Stimulated activated CD4-positive, alpha-beta T cell treated with anti-CD3 and anti-CD28 coated beads, Interleukin-15, amount 100 ng/mL, for 24 hours (primary cell): ENCODE results near the gene ADGRF3.
"Not testable (repeated sequence)": the region's sequence is repeated elsewhere in the genome, so short reads cannot be mapped to it uniquely, and the experiment has no call there.

Experiments used
- DNase-seq: peaks from one replicate; pipeline ENCODE4 v3.0.0-alpha.2; 2020

The ADGRF3 gene

GRCh38 chr2:26346454-26347053, at the start of gene ADGRF3:
Gene ADGRF3 (minus strand): TSS chr2:26346789. CDS start chr2:26346234, 555 bp downstream.
- DNase-seq, result peak; percentile 75

DNA sequence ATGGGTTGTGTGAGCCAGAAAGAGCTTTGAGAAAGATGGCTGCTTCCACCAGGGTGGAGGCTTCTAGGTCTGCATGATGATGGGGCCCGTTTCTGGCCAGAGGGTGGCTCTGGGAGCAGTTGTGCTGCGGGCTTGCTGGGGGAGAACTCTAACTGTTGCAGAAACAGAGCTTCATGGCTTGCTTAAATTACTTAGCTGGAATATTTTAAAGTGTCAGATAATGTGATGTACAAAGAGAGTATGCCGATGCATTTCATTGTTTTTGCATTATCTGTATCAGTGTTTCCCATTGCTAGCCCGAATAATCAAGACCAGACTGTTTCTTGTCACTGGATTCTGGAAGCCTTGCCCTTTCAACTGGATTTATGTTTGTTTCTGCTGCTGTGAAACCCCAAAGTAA, 48.8 kb upstream of the ADGRF3 start:
- no peak for DNase-seq

DNA sequence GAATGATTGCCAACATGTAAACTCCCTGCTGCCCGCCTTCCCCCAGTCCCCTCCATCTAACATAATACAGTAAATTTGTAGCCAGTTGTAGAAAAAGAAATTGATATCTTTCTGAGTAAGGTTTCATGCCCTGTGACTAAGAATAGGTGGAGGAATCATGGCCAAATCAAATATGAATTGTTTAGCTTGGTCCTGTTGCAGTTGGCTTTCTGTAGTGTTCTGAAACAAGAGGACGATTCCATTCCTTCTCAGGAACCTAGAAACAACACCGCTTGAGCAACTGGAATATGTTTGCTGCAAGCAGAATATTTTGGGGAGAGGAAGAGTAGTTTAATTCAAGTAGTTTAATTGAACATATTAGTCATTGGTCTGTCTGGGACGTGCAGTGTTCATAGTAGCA, 48.1 kb upstream of the ADGRF3 start:
- DNase-seq, result no peak

GRCh38 chr2:26387189-26387588, 40.6 kb upstream of the ADGRF3 start:
- no peak for DNase-seq

GRCh38 chr2:26384597-26384996, 38.0 kb upstream of the ADGRF3 start:
- DNase-seq, result no peak

- no peak for DNase-seq
Observed at GRCh38 chr2:26384183-26384582, 37.6 kb upstream of the ADGRF3 start.

DNA sequence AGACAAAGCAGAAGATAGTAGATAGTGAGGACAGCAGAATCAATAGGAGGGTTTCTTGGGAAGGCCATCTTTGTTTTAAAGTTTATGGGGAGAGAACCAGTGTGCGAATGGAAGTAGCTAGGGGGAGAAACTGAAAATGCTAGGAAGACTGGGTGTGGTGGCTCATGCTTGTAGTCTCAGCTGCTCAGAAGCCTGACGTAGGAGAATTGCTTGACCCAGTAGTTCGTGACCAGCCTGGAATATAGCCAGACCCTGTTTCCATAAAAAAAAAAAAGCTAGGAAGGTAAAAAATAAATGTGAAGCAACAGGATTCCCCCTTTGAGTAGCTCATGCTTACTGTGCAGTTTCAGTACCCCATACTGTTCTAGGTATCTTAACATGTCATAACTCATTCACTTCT, 36.0 kb upstream of the ADGRF3 start:
- DNase-seq, result no peak

GRCh38 chr2:26380281-26380680, 33.7 kb upstream of the ADGRF3 start:
- no peak for DNase-seq

GRCh38 chr2:26376799-26377198, 30.2 kb upstream of the ADGRF3 start:
- no peak for DNase-seq

DNA sequence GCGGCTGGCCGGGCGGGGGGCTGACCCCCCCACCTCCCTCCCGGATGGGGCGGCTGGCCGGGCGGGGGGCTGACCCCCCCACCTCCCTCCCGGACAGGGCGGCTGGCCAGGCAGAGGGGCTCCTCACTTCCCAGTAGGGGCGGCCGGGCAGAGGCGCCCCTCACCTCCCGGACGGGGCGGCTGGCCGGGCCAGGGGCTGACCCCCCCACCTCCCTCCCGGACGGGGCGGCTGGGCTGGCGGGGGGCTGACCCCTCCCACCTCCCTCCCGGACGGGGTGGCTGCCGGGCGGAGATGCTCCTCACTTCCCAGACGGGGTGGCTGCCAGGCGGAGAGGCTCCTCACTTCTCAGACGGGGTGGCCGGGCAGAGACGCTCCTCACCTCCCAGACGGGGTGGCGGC, 24.3 kb upstream of the ADGRF3 start:
- not testable (repeated sequence) for DNase-seq

DNA sequence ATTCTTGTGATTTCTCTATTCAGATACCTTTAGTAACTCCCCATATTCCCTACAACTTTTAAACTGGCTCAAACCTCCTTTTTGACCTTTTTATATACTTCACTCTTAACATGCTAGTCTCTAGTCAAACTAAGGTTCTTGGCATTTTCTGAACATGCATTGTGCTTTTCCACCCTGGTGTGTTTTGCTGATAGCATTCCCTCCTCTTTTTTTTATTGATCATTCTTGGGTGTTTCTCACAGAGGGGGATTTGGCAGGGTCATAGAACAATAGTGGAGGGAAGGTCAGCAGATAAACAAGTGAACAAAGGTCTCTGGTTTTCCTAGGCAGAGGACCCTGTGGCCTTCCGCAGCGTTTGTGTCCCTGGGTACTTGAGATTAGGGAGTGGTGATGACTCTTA, 23.1 kb upstream of the ADGRF3 start:
- not testable (repeated sequence) for DNase-seq

DNA sequence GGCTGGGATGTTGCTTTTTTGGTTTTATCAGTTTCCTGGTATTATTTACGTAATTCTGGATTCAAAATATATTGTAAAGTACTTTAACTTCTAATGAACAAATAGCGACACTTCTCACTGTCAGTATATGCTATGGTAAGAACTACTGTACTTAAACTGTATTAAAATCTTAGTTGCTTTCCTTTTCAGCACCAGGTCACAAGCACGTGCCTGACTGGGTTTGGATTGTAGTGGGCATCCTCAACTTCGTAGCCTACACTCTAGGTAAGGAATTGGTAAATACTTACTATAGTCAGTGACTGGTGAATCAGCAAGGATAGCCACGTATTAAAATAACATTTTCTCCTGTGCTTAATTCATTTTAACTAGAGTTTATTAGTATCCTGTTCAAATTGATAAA, 20.4 kb upstream of the ADGRF3 start:
- DNase-seq, result no peak

DNA sequence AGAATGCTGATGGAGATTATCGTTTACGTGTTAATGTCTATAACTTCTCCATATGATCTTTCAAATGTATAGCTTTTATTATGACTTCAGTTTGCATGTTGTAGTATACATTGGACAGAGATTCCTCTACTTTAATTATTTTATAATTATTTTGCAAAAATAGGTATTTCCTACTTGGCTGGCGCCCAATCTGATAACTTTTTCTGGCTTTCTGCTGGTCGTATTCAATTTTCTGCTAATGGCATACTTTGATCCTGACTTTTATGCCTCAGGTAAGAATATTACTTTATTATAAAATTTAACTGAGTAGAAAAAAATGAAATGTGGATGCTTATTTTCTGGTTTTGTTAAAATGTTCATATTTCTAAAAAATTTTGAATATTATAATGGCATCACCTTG, 18.1 kb upstream of the ADGRF3 start:
- DNase-seq, result no peak

GRCh38 chr2:26363958-26364357, 17.4 kb upstream of the ADGRF3 start:
- no peak for DNase-seq

DNA sequence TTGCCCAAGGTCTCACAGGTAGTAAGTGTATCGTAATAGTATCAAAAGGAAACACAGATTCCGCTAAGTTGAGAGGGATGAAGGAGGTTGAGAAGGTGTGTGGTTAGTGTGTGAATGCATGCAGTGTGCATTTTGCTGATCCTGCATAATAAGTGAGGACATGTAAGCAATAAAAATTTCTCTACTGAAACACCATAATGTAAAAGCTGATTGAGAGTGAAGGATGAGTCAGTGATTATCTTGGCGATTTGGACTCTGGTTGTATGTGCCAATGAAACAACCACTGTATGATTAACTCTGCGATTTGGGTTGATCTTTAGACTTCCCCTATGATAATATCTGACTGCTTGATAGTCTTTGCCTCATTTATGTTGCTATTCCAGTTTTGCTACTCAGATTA, 16.7 kb upstream of the ADGRF3 start:
- no peak for DNase-seq

GRCh38 chr2:26359886-26360473, 13.4 kb upstream of the ADGRF3 start:
- no peak for DNase-seq

DNA sequence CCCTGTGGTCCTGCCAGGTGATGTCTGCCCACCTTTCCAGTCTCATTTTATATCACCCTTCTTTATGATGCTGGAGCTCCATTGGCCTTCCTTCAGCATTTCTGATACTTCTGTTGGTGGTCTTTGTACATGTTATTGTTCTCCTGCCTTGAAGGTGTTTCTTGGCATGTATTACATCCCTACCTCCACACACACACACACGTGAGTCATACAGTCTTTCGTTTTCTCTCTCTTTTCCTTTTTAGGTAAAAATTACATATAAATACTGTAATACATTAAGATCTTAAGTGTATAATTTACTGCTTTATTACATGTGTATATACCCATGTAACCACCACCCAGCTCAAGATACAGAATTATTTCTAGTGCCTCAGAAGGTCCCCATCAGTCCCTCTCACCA, 10.2 kb upstream of the ADGRF3 start:
- no peak for DNase-seq

GRCh38 chr2:26356111-26356510, 9.5 kb upstream of the ADGRF3 start:
- DNase-seq, result no peak

- DNase-seq, result no peak
Observed at GRCh38 chr2:26355038-26355995, 8.7 kb upstream of the ADGRF3 start.

GRCh38 chr2:26354469-26354868, 7.9 kb upstream of the ADGRF3 start:
- not testable (repeated sequence) for DNase-seq

GRCh38 chr2:26352892-26353291, 6.3 kb upstream of the ADGRF3 start:
- peak; percentile 51 for DNase-seq

DNA sequence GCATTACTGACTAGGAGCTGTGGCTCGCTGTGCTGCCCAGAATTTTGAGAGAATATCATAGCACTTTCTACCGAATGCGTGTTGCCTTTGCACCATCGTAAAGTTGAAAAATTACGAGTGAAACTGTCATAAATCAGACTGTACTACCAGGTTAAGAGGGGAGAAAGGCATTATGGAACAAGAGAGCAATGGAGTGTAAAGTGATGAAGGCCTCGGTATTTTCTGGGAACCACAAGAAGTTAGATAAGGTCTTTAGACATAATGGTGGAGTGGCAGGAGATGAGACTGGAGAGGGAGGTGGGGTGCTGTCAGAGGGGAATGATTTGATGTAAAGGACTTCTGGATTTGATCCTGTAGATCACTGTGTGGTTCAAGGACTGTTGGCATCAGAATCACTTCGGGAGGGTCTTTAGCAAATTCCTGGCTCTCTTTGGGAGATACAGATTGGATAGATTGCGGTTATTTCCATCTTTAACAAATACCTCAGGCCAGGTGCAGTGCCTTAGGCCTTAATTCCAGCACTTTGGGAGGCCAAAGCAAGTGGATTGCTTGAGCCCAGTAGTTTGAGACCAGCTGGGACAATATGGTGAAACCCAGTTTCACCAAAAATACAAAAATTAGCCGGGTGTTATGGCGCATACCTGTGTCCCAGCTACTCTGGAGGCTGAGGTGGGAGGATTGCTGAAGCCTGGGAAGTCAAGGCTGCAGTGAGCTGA, 4.9 kb upstream of the ADGRF3 start:
- DNase-seq, result no peak

DNA sequence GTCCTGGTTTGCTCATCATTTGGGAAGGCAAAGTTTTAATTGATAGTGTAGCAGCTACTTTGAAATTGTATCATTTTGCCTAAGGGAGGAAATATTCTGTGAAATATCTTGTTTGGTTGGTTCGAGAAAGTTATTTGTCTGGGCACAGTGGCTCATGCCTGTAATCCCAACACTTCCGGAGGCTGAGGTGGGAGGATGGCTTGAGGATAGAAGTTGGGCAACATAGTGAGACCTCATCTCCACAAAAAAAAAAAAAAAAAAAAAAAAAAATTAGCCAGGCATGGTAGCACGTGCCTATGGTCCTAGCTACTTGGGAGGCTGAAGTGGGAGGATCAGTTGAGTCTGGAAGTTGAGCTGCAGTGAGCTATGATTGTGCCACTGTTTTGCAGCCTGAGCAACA, 3.1 kb upstream of the ADGRF3 start:
- DNase-seq, result no peak
